OCI-LY3 (cell line): ENCODE results near the gene NANS.

Source experiments
- H2AFZ ChIP-seq: fragments of 200-600, 300-600 bp; shearing (Covaris generic); 2 replicates; pipeline ENCODE4 v1.6.0; 2014; ENCODE audit warnings: antibody characterized with exemption, low read depth, low read length
- H3K27ac ChIP-seq: fragments of 200-600, 300-600 bp; sonication (generic); 2 replicates; pipeline ENCODE4 v1.5.1; 2014; ENCODE audit warnings: mild to moderate bottlenecking, low read length, moderate library complexity, mixed read lengths
- H3K27me3 ChIP-seq: fragments of 200-600, 300-600 bp; sonication (generic); 2 replicates; pipeline ENCODE4 v1.6.1; 2014; ENCODE audit warnings: low read depth, low read length, mixed read lengths
- H3K36me3 ChIP-seq: fragments of 200-600, 300-600 bp; sonication (generic); replicated peaks from 2 replicates; pipeline ENCODE3; 2014; ENCODE audit warnings: low read depth, low read length, mixed read lengths
- H3K4me1 ChIP-seq: fragments of 300-600, 200-600 bp; sonication (generic); 2 replicates; pipeline ENCODE4 v1.6.1; 2014; ENCODE audit warnings: low read length, mixed read lengths
- H3K4me2 ChIP-seq: fragments of 200-600, 300-600 bp; sonication (generic); 2 replicates; pipeline ENCODE4 v1.6.1; 2014; ENCODE audit warnings: low read length, mixed read lengths
- H3K4me3 ChIP-seq: fragments of 300-600, 200-600 bp; sonication (generic); 2 replicates; pipeline ENCODE4 v1.5.1; 2014; ENCODE audit warnings: antibody characterized with exemption, mild to moderate bottlenecking, low read length, moderate library complexity
- H3K79me2 ChIP-seq: fragments of 300-600, 200-600 bp; shearing (Covaris generic); 2 replicates; pipeline ENCODE4 v1.6.1; 2014; ENCODE audit warnings: mild to moderate bottlenecking, low read length, mixed read lengths
- H3K9ac ChIP-seq: fragments of 300-600, 200-600 bp; shearing (Covaris generic); 2 replicates; pipeline ENCODE4 v1.6.0; 2014; ENCODE audit warnings: mild to moderate bottlenecking, low read length, moderate library complexity
- H3K9me3 ChIP-seq: fragments of 200-600, 300-600 bp; shearing (Covaris generic); 2 replicates; pipeline ENCODE4 v1.6.1; 2014; ENCODE audit warnings: low read length, mixed read lengths; ENCODE audit not compliant: insufficient read depth
- H4K20me1 ChIP-seq: fragments of 200-600, 300-600 bp; sonication (generic); 2 replicates; pipeline ENCODE4 v1.6.1; 2016; ENCODE audit warnings: low read length, mixed read lengths; ENCODE audit not compliant: insufficient read depth
- CTCF ChIP-seq: fragments of 200-600, 300-600 bp; sonication (generic); IDR thresholded peaks from 2 replicates; pipeline ENCODE4 v1.5.1; 2014; ENCODE audit warnings: antibody characterized with exemption, low read length, low read depth
- EZH2phosphoT487 ChIP-seq: fragments of 200-600 bp; shearing (Covaris generic); IDR thresholded peaks from 2 replicates; pipeline ENCODE4 v1.6.1; 2018; ENCODE audit warnings: antibody characterized with exemption, mixed run types, low read depth

The NANS gene

GRCh38 chr9:98045234-98046179 is 11.0 kb upstream of the NANS start:
- H3K27ac ChIP-seq, result peak overlapping the region; percentile 86
- peak overlapping the region; percentile 80; the same call in 1 of the 2 replicates for H2AFZ ChIP-seq

GRCh38 chr9:98046180-98046543 is 10.4 kb upstream of the NANS start:
- H3K4me3 ChIP-seq, result peak overlapping the region; percentile 84
- H3K79me2 ChIP-seq, result peaks cover 59% of the 10 kb centered on the region
- 0 out of 2 replicates have a peak, but pooled peaks cover 7% of the 10 kb centered on the region for H4K20me1 ChIP-seq
- no peak overlapping the region for H2AFZ ChIP-seq
- H3K27ac ChIP-seq, result peak overlapping the region; percentile 86
- H3K36me3 ChIP-seq, result peaks cover 28% of the 10 kb centered on the region
- H3K27me3 ChIP-seq, result no peaks in the 10 kb centered on the region
- peak overlapping the region; percentile 86 for H3K9ac ChIP-seq
- no peak for TF ChIP-seq CTCF
- H3K4me1 ChIP-seq, result peaks cover 39% of the 10 kb centered on the region
- peak overlapping the region; percentile 75 for H3K4me2 ChIP-seq
- H3K9me3 ChIP-seq, result peaks cover 8% of the 10 kb centered on the region; the same call in 1 of the 2 replicates

More at GRCh38 chr9:98045234-98046179, 11.0 kb upstream of the NANS start:
- peak overlapping the region; percentile 86 for H3K9ac ChIP-seq
- peaks cover 45% of the 10 kb centered on the region for H3K4me1 ChIP-seq
- H3K27me3 ChIP-seq, result no peaks in the 10 kb centered on the region
- peak overlapping the region; percentile 75 for H3K4me2 ChIP-seq
- TF ChIP-seq CTCF (no peak; the same call in 1 of the 2 replicates), EZH2phosphoT487 (no peak)
- peak overlapping the region; percentile 84 for H3K4me3 ChIP-seq
- H3K79me2 ChIP-seq, result peaks cover 53% of the 10 kb centered on the region
- H4K20me1 ChIP-seq, result 0 out of 2 replicates have a peak, but pooled peaks cover 6% of the 10 kb centered on the region
- peaks cover 28% of the 10 kb centered on the region for H3K36me3 ChIP-seq
- H3K9me3 ChIP-seq, result peaks cover 8% of the 10 kb centered on the region; the same call in 1 of the 2 replicates

- peak overlapping the region; percentile 84 for H3K4me3 ChIP-seq
- no peak overlapping the region for H3K9ac ChIP-seq
These were observed 9.5 kb upstream of the NANS start for GRCh38 chr9:98047002-98047401.

More at GRCh38 chr9:98047002-98047401, 9.5 kb upstream of the NANS start:
- Histone ChIP-seq H3K4me1 (peaks cover 39% of the 10 kb centered on the region), H3K27me3 (no peaks in the 10 kb centered on the region), H4K20me1 (0 out of 2 replicates have a peak, but pooled peaks cover 15% of the 10 kb centered on the region), H2AFZ (no peak overlapping the region), H3K79me2 (peaks cover 68% of the 10 kb centered on the region), H3K27ac (no peak overlapping the region), H3K4me2 (peak overlapping the region; percentile 75), H3K36me3 (peaks cover 28% of the 10 kb centered on the region), H3K9me3 (peaks cover 8% of the 10 kb centered on the region; the same call in 1 of the 2 replicates)
- TF ChIP-seq EZH2phosphoT487 (no peak), CTCF (no peak)
